Left renal pelvis (tissue), 4 donors: ENCODE results near the gene GPD1. TPM values are rescaled to one million over a fixed set of nuclear protein-coding genes. Genes with fewer than 3 reads are reported as not detected.

Source experiments
- DNase-seq, 4 donors: peaks; one replicate each; pipeline ENCODE4 v3.0.0-alpha.2; 2013; ENCODE audit warnings: low read depth in 4 of 4, low spot score in 3 of 4
- polyA plus RNA-seq, 4 donors: library from polyadenylated mRNA; unstranded; fragments of 120-200 nt; gene quantifications; one replicate each; pipeline ENCODE4 v1.2.1, GENCODE V29; 2013; ENCODE audit not compliant: insufficient read length in 4 of 4

The GPD1 gene
- 10 to 100 TPM in 3 of 4 donors, 1 to 10 TPM in 1; 1.5 to 72.2 (median 46.0) TPM for polyA plus RNA-seq

- DNase-seq: peak in 1 of 4 donors; percentile 20
Observed at GRCh38 chr12:50103767-50104321, at the start of gene GPD1. GPD1 (plus strand) TSS chr12:50104008; CDS start chr12:50104051, 43 bp downstream.

- no peak for DNase-seq
Observed at GRCh38 chr12:50055831-50056638, 47.8 kb upstream of the GPD1 start.

- no peak for DNase-seq
Observed at GRCh38 chr12:50056639-50056976, 47.2 kb upstream of the GPD1 start.

DNA sequence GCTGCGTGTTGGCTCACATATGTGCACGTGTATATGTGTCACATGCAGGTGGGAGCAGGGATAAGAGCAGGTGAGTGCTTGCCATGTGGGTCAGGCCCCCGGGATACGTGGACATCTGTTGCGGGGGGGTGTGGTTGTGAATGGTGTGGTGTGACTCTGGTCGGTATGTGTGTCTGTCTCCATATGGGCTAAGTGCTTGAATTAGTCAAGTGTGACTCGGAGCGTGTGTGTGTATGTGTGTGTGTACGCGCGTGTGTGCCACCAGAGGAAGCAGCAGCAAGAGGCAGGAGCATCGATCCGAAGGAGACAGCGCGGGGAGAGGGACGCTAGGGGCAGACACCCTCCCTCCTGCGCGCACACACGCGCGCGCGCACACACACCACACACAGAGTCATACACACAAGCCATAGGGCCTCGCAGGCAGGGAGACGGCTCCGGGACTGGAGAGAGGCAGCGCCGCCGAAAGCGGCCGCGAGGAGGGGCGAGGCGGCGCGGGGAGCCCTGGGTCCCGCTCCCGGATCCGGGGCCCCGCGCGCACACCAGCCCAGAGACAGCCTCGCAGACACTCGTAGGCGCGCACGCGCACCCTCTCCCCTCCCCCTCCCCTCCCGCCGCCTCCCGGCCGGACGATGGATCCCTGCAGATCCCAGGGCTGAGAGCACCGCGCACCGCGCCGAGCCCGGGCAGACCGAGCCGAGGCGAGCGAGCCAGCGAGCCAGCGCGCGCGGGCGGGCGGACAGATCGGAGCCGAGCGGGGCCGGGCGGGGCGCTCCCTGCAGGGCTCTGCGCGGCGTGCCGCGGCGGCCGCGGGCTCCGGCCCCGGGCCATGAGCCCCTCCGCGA is 46.6 kb upstream of the GPD1 start, which contains the start of gene ASIC1:
TSS of gene ASIC1 (plus strand) at position 597 of the 842 bp plus-strand sequence. CDS start 1,171 bp downstream, outside the sequence.
- DNase-seq: peak in 1 of 4 donors; percentile 36

DNA sequence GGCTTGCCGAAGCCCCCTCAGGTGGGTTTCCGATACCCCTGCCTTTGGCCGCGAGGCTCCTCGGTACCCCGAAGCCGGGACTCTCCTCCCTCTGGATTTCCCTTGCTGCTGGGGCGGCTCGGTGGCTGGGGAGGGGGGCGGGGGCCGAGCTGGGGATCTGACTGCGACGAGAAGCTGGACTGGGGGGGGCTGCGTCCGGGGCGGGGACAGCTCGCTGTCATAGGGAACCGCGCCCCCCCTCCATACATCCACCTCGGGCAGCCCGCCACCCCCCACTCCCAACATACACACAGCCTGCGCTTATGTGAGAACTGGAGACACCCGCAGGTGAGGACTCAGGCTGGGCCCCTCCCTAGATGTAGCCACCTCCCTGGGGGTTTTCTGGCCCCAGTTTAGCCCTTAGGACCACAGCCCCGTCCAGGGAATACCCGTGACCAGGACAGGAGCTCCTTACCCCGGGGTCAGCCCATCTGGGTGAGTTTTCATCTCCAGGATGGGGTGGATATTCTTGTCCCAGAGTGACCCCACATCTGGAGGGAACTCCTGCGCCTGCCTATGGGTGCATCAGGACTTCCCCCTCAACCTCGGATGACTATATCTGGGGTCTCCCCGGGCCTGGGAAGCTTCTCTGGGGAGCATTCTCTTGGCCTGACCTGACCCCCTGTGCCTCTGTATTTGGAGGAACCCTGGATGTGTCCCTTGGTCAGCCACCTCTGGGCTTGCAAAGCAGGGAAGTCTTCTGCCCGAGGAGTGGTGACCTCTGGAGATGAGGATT is 45.7 kb upstream of the GPD1 start:
- no peak for DNase-seq

DNA sequence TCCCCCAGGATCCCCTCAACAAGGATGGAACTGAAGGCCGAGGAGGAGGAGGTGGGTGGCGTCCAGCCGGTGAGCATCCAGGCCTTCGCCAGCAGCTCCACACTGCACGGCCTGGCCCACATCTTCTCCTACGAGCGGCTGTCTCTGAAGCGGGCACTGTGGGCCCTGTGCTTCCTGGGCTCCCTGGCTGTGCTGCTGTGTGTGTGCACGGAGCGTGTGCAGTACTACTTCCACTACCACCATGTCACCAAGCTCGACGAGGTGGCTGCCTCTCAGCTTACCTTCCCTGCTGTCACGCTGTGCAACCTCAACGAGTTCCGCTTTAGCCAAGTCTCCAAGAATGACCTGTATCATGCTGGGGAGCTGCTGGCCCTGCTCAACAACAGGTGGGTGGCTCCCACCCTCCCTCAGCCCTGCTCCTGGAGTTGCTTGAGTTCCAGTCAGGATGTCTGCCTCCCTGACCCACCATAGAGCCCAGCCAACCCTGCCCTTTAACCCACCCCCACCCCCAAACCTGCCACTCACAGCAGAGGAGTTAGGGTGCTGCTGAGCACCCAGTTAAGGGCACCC is 45.0 kb upstream of the GPD1 start:
- DNase-seq: no peak

GRCh38 chr12:50059440-50060119 is 44.2 kb upstream of the GPD1 start:
- DNase-seq: no peak

- no peak for DNase-seq
Observed at GRCh38 chr12:50060120-50060468, 43.7 kb upstream of the GPD1 start.

DNA sequence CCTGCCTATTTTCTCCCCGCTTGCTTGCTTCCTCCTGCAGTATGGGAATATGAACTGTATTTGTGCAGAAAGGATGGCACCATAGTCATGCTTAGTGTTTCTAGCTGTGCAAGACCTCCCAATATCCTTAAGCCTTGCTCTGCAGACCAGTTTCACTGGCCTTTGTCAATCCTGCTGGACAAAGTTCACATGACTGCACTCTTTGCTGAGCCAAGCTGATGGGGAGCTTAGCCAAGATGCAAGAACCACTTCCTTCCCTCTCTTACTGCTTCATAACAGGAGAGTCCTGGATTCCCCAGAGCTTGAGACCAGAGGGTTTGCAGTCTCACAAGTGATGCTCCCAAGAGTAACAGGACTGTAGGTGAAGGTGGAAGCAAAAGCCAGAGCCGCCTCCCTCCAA is 42.6 kb upstream of the GPD1 start:
- no peak for DNase-seq

- no peak for DNase-seq
Observed at GRCh38 chr12:50061946-50062686, 41.7 kb upstream of the GPD1 start.

- DNase-seq: no peak
Observed at GRCh38 chr12:50062728-50063460, 40.9 kb upstream of the GPD1 start.

GRCh38 chr12:50065726-50066310 is 38.0 kb upstream of the GPD1 start:
- DNase-seq: no peak

DNA sequence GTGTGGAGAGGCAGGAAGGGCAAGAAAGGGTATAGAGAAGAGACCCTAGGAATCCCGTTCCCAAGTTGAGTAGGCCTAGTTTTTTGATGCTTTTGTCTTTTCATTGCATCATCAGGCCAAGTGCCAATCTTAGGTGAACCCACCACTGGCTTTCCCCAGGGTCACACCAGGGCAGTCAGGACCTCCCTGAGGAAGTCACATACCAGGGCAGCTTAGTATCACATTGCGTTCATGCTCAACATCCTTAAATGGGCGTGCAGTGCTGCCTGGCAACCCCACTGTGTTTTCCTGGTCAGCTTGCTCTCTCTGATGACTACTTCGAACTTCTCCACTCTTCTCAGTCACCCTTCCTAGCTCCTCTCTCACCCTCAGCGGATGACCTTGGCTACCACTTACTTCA is 37.4 kb upstream of the GPD1 start:
- no peak for DNase-seq

- DNase-seq: no peak
Observed at GRCh38 chr12:50069069-50069468, 34.7 kb upstream of the GPD1 start.

DNA sequence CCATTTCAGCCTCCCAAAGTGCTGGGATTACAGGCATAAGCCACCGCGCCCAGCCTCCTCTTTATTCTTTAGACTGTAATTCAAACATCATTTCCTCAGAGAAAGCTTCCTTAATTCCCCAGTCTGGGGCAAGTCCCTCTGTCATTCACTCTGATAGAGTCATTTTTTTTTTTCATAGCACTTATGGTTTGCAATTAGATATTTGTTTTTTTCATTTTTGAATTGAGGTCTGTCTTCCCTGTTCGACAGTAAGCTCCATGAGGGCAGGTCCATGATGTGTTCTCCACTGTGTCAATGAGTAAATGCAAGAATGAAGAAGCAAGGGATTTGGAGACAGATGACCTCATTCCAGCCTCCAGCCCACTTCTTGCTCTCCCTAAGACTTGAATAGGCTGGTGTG is 34.3 kb upstream of the GPD1 start:
- no peak for DNase-seq

DNA sequence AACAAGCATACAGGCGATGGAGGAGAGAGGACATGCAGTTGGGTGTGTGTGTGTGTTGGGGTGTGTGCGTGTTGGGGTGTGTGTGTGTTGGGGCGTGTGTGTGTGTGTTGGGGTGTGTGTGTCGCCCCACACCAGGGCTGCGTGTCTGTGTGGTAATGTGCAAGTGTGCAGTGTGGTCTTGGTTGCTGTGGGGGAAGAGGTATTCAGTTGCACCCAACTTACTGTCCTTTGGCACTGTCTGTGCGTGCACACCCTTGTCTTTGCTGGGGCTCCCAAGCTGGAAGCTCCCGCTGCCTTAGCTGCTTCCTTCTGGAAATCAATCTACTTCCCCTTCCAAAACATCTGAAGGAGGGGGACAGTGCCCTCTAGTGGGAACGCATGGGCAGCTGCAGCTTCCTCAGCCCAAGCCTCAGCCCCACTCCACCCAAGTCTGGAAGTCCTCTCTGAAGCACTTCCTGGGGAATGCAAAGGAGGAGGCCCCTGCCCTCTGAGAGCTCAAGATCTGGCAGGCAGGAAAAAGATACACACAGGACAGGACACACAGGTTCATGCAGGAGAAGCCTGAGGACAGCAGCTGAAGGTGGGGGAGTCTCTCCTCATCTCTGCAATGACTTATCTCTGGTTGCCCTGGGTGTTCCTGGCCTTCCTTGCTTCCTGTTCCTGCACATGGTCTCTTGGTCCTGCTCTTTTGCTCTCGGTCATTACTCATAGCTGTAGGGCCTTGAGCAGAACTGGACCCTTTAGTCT is 33.3 kb upstream of the GPD1 start:
- no peak for DNase-seq

DNA sequence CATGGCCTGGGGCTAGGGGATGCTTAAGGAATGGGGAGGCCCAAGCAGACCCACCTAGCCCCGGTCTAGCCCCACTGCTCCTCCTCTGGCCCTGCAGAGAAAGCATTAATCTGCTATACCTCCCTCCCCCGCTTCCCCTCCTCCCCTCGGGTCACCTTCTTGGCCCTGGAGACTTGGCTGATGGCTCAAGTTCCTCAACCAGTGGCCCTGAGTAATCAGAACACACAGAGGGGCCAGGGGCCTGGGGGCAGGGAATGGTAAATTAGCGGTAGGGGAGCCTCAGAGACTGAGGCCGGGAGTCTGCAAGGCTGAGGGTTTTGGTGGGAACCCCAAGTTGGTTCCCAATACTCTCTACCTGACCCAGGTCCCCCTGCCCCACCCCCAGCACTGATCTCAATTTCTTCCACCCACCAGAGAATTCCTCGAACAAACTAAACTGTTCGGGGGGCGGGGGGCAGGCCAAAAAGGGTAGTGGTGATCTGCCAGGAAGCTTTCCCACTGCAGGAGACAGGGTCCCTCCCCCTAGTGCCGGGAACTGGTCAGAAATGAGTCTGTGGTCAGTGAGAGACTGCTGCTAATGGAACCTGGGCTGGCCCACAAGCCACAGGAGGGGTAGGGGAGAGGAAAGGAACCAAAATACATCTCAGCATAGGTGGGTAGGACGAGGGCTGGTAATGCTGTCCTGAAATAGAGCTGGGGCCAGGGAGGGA is 31.5 kb upstream of the GPD1 start:
- no peak for DNase-seq
